ENCODE data around the gene NEGR1. TPM values are rescaled to one million over a fixed set of nuclear protein-coding genes. Genes with fewer than 3 reads are reported as not detected.

Gene NEGR1
- total and polyA plus RNA-seq, 2 experiments from 2014 or later, result 0.57 to 0.94 TPM

GRCh38 chr1:72184099-72184701, 98.1 kb downstream of the NEGR1 start:
- no peaks in the 10 kb centered on the region for H3F3A ChIP-seq (replicated peaks; ENCODE audit: low read depth)
- TF ChIP-seq EZH2 (IDR thresholded peaks at IDR 0.05; ENCODE audit: low read depth, unreplicated experiment) (no peak), EZH2phosphoT487 (IDR thresholded peaks at IDR 0.05; ENCODE audit: unreplicated experiment) (no peak), CREB1 (CRISPR knock-in tag; IDR thresholded peaks at IDR 0.05; ENCODE audit: low read depth) (no peak), ZNF331 (CRISPR knock-in tag; IDR thresholded peaks at IDR 0.05; ENCODE audit: low read depth) (no peak), ETS1 (IDR thresholded peaks at IDR 0.05) (no peak), POLR2AphosphoS5 (IDR thresholded peaks at IDR 0.05; ENCODE audit: low read depth) (no peak), REST (IDR thresholded peaks at IDR 0.05; ENCODE audit: unreplicated experiment) (no peak)
- ATAC-seq (no peak), DNase-seq (ENCODE audit: low spot score) (no peak)
- no peak overlapping the region for H3K27ac ChIP-seq (ENCODE audit: low read depth)
- H3K36me3 Mint-ChIP-seq (ENCODE audit: low read depth), result no peaks in the 10 kb centered on the region
- no peak overlapping the region for H3K4me2 ChIP-seq
- no peaks in the 10 kb centered on the region for H3K9me2 ChIP-seq (ENCODE audit: insufficient read depth)
- no peaks in the 10 kb centered on the region for H3K27me3 Mint-ChIP-seq (ENCODE audit: insufficient read depth, low read depth, poor library complexity)
- no peak overlapping the region for H2AFZ ChIP-seq
- H3K4me3 Mint-ChIP-seq, result no peak overlapping the region
- H3K4me1 ChIP-seq (ENCODE audit: insufficient read depth), result peaks cover 20% of the 10 kb centered on the region
- no peaks in the 10 kb centered on the region for H3K79me2 ChIP-seq (replicated peaks; ENCODE audit: insufficient read depth)
- no peaks in the 10 kb centered on the region for H3K27me3 ChIP-seq (ENCODE audit: insufficient read depth)
- H3K4me3 ChIP-seq, result no peak overlapping the region
- no peaks in the 10 kb centered on the region for H3K36me3 ChIP-seq (ENCODE audit: insufficient read depth)
- peaks cover 13% of the 10 kb centered on the region; the same call in 2 of the 3 replicates for H3K4me1 Mint-ChIP-seq
- H4K20me1 ChIP-seq (replicated peaks; ENCODE audit: insufficient read depth), result no peaks in the 10 kb centered on the region
- H3K27ac Mint-ChIP-seq, result peak overlapping the region; percentile 4; the same call in 1 of the 2 replicates
- no peaks in the 10 kb centered on the region for H3K9me3 Mint-ChIP-seq

- Mint-ChIP-seq H3K27me3 (ENCODE audit: insufficient read depth, low read depth, poor library complexity) (no peaks in the 10 kb centered on the region), H3K9me3 (no peaks in the 10 kb centered on the region)
- no peak for TF ChIP-seq JUNB (IDR thresholded peaks at IDR 0.05; ENCODE audit: unreplicated experiment)
- TF ChIP-seq CTCF (conservative IDR thresholded peaks at IDR 0.05; ENCODE audit: low read depth in 2 of 2), result no peak
- TF ChIP-seq ETS1 (IDR thresholded peaks at IDR 0.05), result no peak
- TF ChIP-seq ZNF331 (CRISPR knock-in tag; IDR thresholded peaks at IDR 0.05; ENCODE audit: low read depth), result no peak
- TF ChIP-seq CREB1 (CRISPR knock-in tag; IDR thresholded peaks at IDR 0.05; ENCODE audit: low read depth), result no peak
- TF ChIP-seq EZH2phosphoT487 (IDR thresholded peaks at IDR 0.05; ENCODE audit: unreplicated experiment), result no peak
- TF ChIP-seq REST (IDR thresholded peaks at IDR 0.05; ENCODE audit: unreplicated experiment), result no peak
- TF ChIP-seq ZNF114 (CRISPR knock-in tag; IDR thresholded peaks at IDR 0.05), result no peak
Measured at GRCh38 chr1:72182859-72183258, 99.5 kb downstream of the NEGR1 start.

More at GRCh38 chr1:72182859-72183258, 99.5 kb downstream of the NEGR1 start:
- Mint-ChIP-seq H3K4me3 (no peak overlapping the region), H3K4me1 (peaks cover 11% of the 10 kb centered on the region; the same call in 2 of the 3 replicates), H3K27ac (no peak overlapping the region), H3K36me3 (ENCODE audit: low read depth) (no peaks in the 10 kb centered on the region)
- no peaks in the 10 kb centered on the region for H3K27me3 ChIP-seq (ENCODE audit: insufficient read depth)
- no peaks in the 10 kb centered on the region for H3K9me2 ChIP-seq (ENCODE audit: insufficient read depth)
- ATAC-seq (no peak), DNase-seq (ENCODE audit: low spot score) (no peak)
- H3K79me2 ChIP-seq (replicated peaks; ENCODE audit: insufficient read depth), result no peaks in the 10 kb centered on the region
- H3F3A ChIP-seq (replicated peaks; ENCODE audit: low read depth), result no peaks in the 10 kb centered on the region
- no peak overlapping the region for H3K27ac ChIP-seq (ENCODE audit: low read depth)
- H3K4me2 ChIP-seq, result no peak overlapping the region
- H2AFZ ChIP-seq, result no peak overlapping the region
- no peaks in the 10 kb centered on the region for H3K36me3 ChIP-seq (ENCODE audit: insufficient read depth)
- peaks cover 18% of the 10 kb centered on the region for H3K4me1 ChIP-seq (ENCODE audit: insufficient read depth)
- H3K4me3 ChIP-seq, result no peak overlapping the region
- no peaks in the 10 kb centered on the region for H4K20me1 ChIP-seq (replicated peaks; ENCODE audit: insufficient read depth)

All from GM23338 (cell line).